Esophagus muscularis mucosa (tissue), 3 donors: ENCODE measurements around the gene PRR5.

Experiments
- CTCF ChIP-seq, 3 experiments: fragments of 200-600 bp in 2 of 3; fragments of 450-650 bp in 1 of 3; sonication (generic) in 2 of 3; IDR thresholded peaks; one replicate each; pipeline ENCODE4 v1.5.1; 2017 to 2019; ENCODE audit warnings: antibody characterized with exemption in 3 of 3, mild to moderate bottlenecking in 2 of 3, moderate library complexity in 1 of 3
- POLR2A ChIP-seq: fragments of 450-650 bp; IDR thresholded peaks from one replicate; pipeline ENCODE4 v1.6.1; 2017; ENCODE audit warnings: antibody characterized with exemption, moderate library complexity, mild to moderate bottlenecking, low read depth
- POLR2AphosphoS5 ChIP-seq, 2 donors: sonication (generic); formaldehyde crosslinking; IDR thresholded peaks; one replicate each; pipeline ENCODE4 v1.6.1; 2017; ENCODE audit warnings: antibody characterized with exemption in 2 of 2

- TF ChIP-seq CTCF (IDR thresholded peaks at IDR 0.05) (no peak), POLR2A (no peak), POLR2AphosphoS5 (IDR thresholded peaks at IDR 0.05) (no peak)
Observed at GRCh38 chr22:44691796-44692661, 10.0 kb upstream of the PRR5 start.
